Measurements from ENCODE around the gene MEPE. TPM values are rescaled to one million over a fixed set of nuclear protein-coding genes. Genes with fewer than 3 reads are reported as not detected.
"Not testable (repeated sequence)": the region's sequence is repeated elsewhere in the genome, so short reads cannot be mapped to it uniquely, and the experiment has no call there.

MEPE gene
- polyA plus RNA-seq, 1 donor from 2014 or later = not detected

- no peaks in the 10 kb centered on the region for H4K20me1 ChIP-seq (ENCODE audit: insufficient read depth)
- H3K9ac ChIP-seq (ENCODE audit: low read length) = no peak overlapping the region
- no peaks in the 10 kb centered on the region for H3K79me2 ChIP-seq (replicated peaks; ENCODE audit: insufficient read depth, low read length)
These were observed 52.3 kb downstream of the MEPE start for GRCh38 chr4:87884976-87885549.

GRCh38 chr4:87886083-87886482 is 53.3 kb downstream of the MEPE start:
- no peaks in the 10 kb centered on the region for H3F3A ChIP-seq (ENCODE audit: insufficient read depth, low read length, poor library complexity, severe bottlenecking)
- no peaks in the 10 kb centered on the region for H3K36me3 ChIP-seq (ENCODE audit: insufficient read depth, low read length)
- H4K20me1 ChIP-seq (ENCODE audit: insufficient read depth) = no peaks in the 10 kb centered on the region
- no peak overlapping the region for H3K4me2 ChIP-seq (ENCODE audit: low read length)
- TF ChIP-seq TAF1 (IDR thresholded peaks at IDR 0.05; ENCODE audit: low read depth) = no peak
- TF ChIP-seq EZH2 (IDR thresholded peaks at IDR 0.05; ENCODE audit: borderline replicate concordance, insufficient read depth, low read length, poor library complexity, severe bottlenecking) = no peak
- no peak for TF ChIP-seq MXI1 (conservative IDR thresholded peaks at IDR 0.05; ENCODE audit: poor library complexity, severe bottlenecking)
- no peak for TF ChIP-seq POLR2AphosphoS5 (IDR thresholded peaks at IDR 0.05)
- no peak for TF ChIP-seq REST (IDR thresholded peaks at IDR 0.05; ENCODE audit: borderline replicate concordance)
- no peak for TF ChIP-seq SMC3 (conservative IDR thresholded peaks at IDR 0.05; ENCODE audit: poor library complexity)
- no peak for TF ChIP-seq CTCF (IDR thresholded peaks at IDR 0.05; ENCODE audit: poor library complexity, severe bottlenecking)
- no peak for TF ChIP-seq EP300 (conservative IDR thresholded peaks at IDR 0.05; ENCODE audit: poor library complexity, severe bottlenecking)
- no peak for TF ChIP-seq RAD21 (conservative IDR thresholded peaks at IDR 0.05)
- H3K9me2 ChIP-seq (ENCODE audit: insufficient read depth, low read length) = no peaks in the 10 kb centered on the region
- no peaks in the 10 kb centered on the region for H3K27me3 ChIP-seq (ENCODE audit: insufficient read depth, low read depth, low read length)
- H2AFZ ChIP-seq (ENCODE audit: low read depth, low read length) = no peak overlapping the region
- H3K9ac ChIP-seq (ENCODE audit: low read length) = no peak overlapping the region
- H3K79me2 ChIP-seq (replicated peaks; ENCODE audit: insufficient read depth, low read length) = no peaks in the 10 kb centered on the region
- no peak overlapping the region for H3K27ac ChIP-seq (ENCODE audit: low read length)
- H3K9me3 ChIP-seq (ENCODE audit: low read length) = no peaks in the 10 kb centered on the region
- H3K4me3 ChIP-seq (ENCODE audit: low read length) = no peak overlapping the region

More at GRCh38 chr4:87884976-87885549, 52.3 kb downstream of the MEPE start:
- H3K9me2 ChIP-seq (ENCODE audit: insufficient read depth, low read length) = no peaks in the 10 kb centered on the region
- no peaks in the 10 kb centered on the region for H3K36me3 ChIP-seq (ENCODE audit: insufficient read depth, low read length)
- no peaks in the 10 kb centered on the region for H3F3A ChIP-seq (ENCODE audit: insufficient read depth, low read length, poor library complexity, severe bottlenecking)
- TF ChIP-seq REST (IDR thresholded peaks at IDR 0.05; ENCODE audit: borderline replicate concordance) (no peak), POLR2AphosphoS5 (IDR thresholded peaks at IDR 0.05) (no peak), SMC3 (conservative IDR thresholded peaks at IDR 0.05; ENCODE audit: poor library complexity) (no peak)
- no peak overlapping the region for H3K4me2 ChIP-seq (ENCODE audit: low read length)
- H3K4me3 ChIP-seq (ENCODE audit: low read length) = no peak overlapping the region
- no peak overlapping the region for H2AFZ ChIP-seq (ENCODE audit: low read depth, low read length)
- H3K27ac ChIP-seq (ENCODE audit: low read length) = no peak overlapping the region
- H3K27me3 ChIP-seq (ENCODE audit: insufficient read depth, low read depth, low read length) = no peaks in the 10 kb centered on the region
- H3K9me3 ChIP-seq (ENCODE audit: low read length) = no peaks in the 10 kb centered on the region

- not testable (repeated sequence) for H3K36me3 ChIP-seq (ENCODE audit: insufficient read depth, low read length); H3K4me2 ChIP-seq (ENCODE audit: low read length); H3F3A ChIP-seq (ENCODE audit: insufficient read depth, low read length, poor library complexity, severe bottlenecking); H3K27ac ChIP-seq (ENCODE audit: low read length); H2AFZ ChIP-seq (ENCODE audit: low read depth, low read length); H3K4me3 ChIP-seq (ENCODE audit: low read length); H3K9ac ChIP-seq (ENCODE audit: low read length); H3K27me3 ChIP-seq (ENCODE audit: insufficient read depth, low read depth, low read length); H3K79me2 ChIP-seq (replicated peaks; ENCODE audit: insufficient read depth, low read length); H4K20me1 ChIP-seq (ENCODE audit: insufficient read depth); H3K9me3 ChIP-seq (ENCODE audit: low read length); H3K9me2 ChIP-seq (ENCODE audit: insufficient read depth, low read length)
These were observed 58.0 kb downstream of the MEPE start for GRCh38 chr4:87890753-87891152.
